ENCODE data around the gene ABCC5.
"Not testable (repeated sequence)": the region's sequence is repeated elsewhere in the genome, so short reads cannot be mapped to it uniquely, and the experiment has no call there.

The ABCC5 gene

GRCh38 chr3:184017672-184018423, at the start of gene ABCC5:
Gene ABCC5 (minus strand): TSS chr3:184017884. CDS start chr3:184014392, 3,492 bp downstream.
- peak; percentile 92 to 97 for DNase-seq

GRCh38 chr3:184066211-184066610, 48.5 kb upstream of the ABCC5 start:
- no peak for DNase-seq

GRCh38 chr3:184062637-184063036, 45.0 kb upstream of the ABCC5 start:
- no peak for DNase-seq

- no peak for DNase-seq
Observed at GRCh38 chr3:184059424-184059823, 41.7 kb upstream of the ABCC5 start.

GRCh38 chr3:184058029-184058428, 40.3 kb upstream of the ABCC5 start:
- DNase-seq = no peak

GRCh38 chr3:184052767-184053166, 35.1 kb upstream of the ABCC5 start, which contains the start of gene HTR3C:
Gene HTR3C (plus strand): TSS chr3:184053047. CDS start chr3:184053081, 34 bp downstream.
- no peak for DNase-seq

- DNase-seq = peak in 1 of 2 experiments; percentile 24
Observed at GRCh38 chr3:184050217-184050847, 32.6 kb upstream of the ABCC5 start.

GRCh38 chr3:184045995-184046394, 28.3 kb upstream of the ABCC5 start:
- DNase-seq = no peak

- peak in 1 of 2 experiments; percentile 12 for DNase-seq
Observed at GRCh38 chr3:184042617-184043016, 24.9 kb upstream of the ABCC5 start.

- peak; percentile 27 to 71 for DNase-seq
Observed at GRCh38 chr3:184040010-184040409, 22.3 kb upstream of the ABCC5 start.

GRCh38 chr3:184039414-184039813, 21.7 kb upstream of the ABCC5 start:
- DNase-seq = no peak

- not testable (repeated sequence) for DNase-seq
Observed at GRCh38 chr3:184038307-184038706, 20.6 kb upstream of the ABCC5 start.

GRCh38 chr3:184037816-184038215, 20.1 kb upstream of the ABCC5 start:
- DNase-seq = peak in 1 of 2 experiments; percentile 33

- no peak for DNase-seq
Observed at GRCh38 chr3:184031187-184031792, 13.6 kb upstream of the ABCC5 start, which contains the start of gene HTR3D. Gene HTR3D (plus strand): TSS chr3:184031742. CDS start chr3:184031742, 0 bp downstream.

GRCh38 chr3:184030536-184030935, 12.9 kb upstream of the ABCC5 start:
- no peak for DNase-seq

GRCh38 chr3:184029443-184029842, 11.8 kb upstream of the ABCC5 start:
- no peak for DNase-seq

GRCh38 chr3:184028275-184028890, 10.7 kb upstream of the ABCC5 start:
- DNase-seq = not testable (repeated sequence)

GRCh38 chr3:184025256-184025655, 7.6 kb upstream of the ABCC5 start:
- DNase-seq = not testable (repeated sequence)

- DNase-seq = no peak
Observed at GRCh38 chr3:184022323-184022722, 4.6 kb upstream of the ABCC5 start.

GRCh38 chr3:184018424-184018973, 815 bp upstream of the ABCC5 start:
- DNase-seq = no peak

GRCh38 chr3:184016811-184017671, 643 bp downstream of the ABCC5 start:
- DNase-seq = peak; percentile 48 to 86

GRCh38 chr3:184016169-184016570, 1.5 kb downstream of the ABCC5 start:
- DNase-seq = peak in 1 of 2 experiments; percentile 24

All from NCI-H526 (cell line).